ENCODE data around the gene CUL5.
"Not testable (repeated sequence)": the region's sequence is repeated elsewhere in the genome, so short reads cannot be mapped to it uniquely, and the experiment has no call there.

The CUL5 gene

DNA sequence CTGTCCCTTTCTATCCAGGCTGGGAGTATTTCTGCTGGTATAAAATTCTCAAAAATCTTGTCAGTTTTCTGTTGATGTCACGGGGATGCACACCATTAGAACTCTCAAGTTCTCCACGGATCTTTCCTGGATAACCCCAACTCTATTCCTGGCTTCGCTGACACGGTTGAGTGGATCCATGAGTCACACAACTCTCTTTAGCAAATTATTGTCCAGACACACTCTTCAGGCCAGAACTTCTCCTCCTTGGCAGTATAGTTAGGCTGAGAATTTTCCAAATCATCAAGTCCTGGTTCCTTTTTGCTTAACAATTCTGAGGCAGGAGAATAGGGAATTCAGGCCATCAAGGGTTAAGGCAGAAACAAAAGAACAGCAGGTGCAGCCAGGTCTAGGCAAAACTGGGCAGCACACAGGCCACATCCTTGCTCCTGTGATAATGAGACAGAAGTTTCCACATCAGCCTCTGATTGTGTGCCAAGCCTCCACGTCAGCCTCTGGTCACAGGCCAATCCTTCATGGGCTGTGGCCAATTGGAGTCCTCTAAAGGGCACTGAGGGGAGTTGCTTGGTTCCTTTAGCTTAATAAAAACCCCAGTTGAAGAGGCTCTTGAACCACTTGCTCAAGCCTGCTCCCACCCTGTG lies 106.9 kb downstream of the CUL5 start:
- peak; percentile 55 to 57 for DNase-seq (ENCODE audit: low read depth in 2 of 2)

DNA sequence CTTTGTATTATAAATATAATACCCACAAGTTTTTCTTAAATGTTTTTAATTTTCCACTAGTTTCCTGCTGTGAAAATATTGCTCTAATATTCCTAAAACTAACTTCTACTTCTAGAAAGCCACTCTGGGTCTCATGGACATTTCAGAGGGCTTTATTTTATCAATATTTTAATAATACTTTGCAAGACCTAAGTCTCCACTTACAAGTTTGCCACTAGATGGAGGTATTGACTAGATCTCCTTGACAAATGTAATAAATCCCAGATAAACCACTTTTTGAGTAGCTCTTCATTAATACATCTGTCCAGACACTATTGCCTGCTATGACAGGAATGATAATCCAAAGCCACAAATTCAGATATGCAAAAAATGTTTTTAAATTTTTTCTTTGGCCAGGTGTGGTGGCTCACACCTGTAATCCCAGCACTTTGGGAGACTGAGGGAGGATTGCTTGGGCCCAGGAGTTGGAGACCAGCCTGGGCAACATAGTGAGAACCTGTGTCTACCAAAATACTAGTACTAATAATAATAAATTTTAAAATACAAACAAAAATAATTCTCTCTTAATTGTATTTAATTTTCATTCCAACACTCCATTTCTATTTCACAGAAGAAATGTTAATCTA lies 109.2 kb downstream of the CUL5 start:
- peak; percentile 46 to 48 for DNase-seq (ENCODE audit: low read depth in 2 of 2)

DNA sequence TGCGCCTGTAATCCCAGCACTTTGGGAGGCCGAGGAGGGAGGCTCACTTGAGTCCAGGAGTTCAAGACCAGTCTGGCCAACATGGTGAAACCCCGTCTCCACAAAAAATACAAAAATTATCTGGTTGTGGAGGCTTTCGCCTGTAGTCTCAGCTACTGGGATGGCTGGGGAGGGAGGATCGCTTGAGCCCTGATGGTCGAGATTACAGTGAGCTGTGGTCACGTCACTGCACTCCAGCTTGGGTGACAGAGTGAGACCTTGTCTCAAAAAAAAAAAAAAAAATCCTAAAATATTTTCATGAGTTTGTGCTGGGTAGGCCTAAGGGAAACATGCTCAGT lies 112.2 kb downstream of the CUL5 start:
- DNase-seq (ENCODE audit: low read depth in 2 of 2) = not testable (repeated sequence)

DNA sequence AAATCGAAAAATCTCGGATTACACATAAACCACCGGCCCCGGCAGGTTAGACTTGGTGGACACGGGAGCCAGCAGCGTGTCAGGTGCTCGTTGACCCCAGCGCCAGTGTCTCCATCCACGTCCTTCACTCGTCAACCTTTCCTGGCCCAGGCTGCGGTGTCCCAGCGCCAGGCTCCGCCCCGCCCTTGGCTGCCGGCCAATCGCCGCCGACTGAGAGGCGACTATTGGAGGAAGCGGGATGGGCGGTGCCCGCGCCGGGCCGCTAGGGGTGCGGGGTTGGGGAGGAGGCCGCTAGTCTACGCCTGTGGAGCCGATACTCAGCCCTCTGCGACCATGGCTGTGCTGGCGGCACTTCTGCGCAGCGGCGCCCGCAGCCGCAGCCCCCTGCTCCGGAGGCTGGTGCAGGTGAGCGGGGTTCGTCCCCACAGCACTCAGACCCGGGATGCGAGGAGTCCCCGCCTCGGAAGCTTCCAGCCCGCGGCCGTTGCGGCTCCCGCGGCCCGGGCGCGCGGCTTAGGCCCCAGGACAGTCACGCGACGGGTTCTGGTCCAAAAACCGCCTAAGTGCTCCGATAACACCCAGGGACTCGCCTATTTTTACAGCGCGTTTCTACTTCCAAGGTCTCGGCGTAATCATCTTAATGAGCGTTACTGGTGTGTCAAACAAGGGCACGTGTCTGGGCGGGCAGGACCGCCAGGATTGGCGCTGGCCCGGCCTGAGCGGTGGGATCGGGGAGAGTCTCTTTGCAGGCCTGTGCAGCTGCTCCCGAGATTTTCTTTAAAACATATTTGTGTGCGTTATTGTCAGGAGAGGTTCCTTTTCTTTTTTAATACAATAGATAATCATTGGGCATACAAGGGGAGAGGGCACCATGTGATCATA lies 112.8 kb downstream of the CUL5 start, which contains the start of gene ACAT1:
TSS of gene ACAT1 (plus strand) at position 294 of the 882 bp plus-strand sequence. CDS start at position 334, 40 bp downstream.
- peak; percentile 76 to 78 for DNase-seq (ENCODE audit: low read depth in 2 of 2)

DNA sequence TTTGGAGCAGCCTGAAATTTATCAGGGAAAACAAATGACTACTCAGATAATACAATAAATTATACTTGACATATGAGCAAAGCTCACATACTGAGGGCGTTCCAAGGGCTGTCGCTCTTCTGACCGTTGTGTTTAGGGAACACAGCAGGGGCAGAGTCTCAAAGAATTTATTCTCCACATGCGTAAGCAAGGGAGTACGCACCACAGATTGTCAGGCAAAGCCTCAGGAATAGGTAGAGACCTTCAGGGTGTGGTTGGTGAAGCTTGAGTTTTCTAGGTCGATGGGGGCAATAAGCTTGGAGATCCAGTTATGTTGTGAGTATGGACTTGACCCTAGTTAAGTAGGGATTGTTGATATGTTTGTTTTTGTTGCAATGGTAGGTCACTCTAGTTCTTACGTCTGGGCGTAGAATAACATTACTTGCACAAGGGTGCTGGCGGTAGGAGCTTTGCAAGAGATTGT lies 113.5 kb downstream of the CUL5 start:
- no peak for DNase-seq (ENCODE audit: low read depth in 2 of 2)

DNA sequence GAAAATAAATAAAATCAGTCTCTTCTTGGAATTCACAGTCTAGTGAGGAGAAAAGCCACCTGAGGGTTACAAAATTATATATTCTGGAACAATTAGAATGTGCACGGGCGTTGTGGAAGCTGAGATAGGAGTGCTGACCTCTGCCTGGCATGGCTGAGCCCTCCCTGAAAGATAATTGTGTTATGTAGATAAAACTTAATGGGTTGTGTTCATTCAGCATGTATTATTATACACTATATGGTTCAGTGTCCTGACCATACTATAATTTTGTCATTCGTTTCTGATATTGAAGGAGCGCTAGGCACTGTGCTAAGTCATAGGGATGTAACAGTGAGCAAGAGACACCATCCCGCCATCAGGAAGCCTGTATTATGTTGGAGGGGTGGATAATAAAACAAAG lies 116.4 kb downstream of the CUL5 start:
- DNase-seq (ENCODE audit: low read depth in 2 of 2) = no peak

DNA sequence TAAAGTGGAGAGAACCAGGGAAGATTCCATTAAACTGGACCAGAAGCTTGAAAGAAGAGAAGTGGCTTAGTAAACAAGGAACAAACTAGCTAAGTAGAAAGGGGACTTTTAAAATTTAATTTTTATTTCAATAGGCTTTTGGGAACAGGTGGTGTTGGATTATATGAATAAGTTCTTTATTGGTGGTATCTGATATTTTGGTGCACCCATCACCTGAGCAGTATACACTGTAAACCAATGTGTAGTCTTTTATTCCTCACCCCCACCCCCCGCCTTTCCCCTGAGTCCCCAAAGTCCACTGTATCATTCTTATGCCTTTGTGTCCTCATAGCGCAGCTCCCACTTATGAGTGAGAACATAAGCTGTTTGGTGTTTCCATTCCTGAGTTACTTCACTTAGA lies 120.1 kb downstream of the CUL5 start:
- no peak for DNase-seq (ENCODE audit: low read depth in 2 of 2)

DNA sequence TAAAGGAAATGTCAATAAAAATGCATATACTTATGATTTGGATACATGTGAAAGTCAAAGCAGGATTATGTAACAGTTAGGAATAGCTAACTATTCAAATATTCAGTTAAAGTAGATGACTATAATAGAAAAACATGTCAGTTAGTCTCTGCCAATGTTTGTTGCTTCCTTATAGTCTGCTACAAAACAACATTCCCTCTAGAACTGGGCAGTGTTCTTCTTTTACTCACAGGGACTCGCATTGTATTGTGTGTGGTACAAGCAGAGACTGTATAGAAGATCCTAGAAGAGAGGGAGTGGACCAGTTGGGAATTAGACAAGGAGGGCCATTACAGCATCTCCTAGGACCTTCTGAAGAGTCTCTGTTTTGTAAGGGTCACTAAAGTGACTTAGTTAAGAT lies 123.3 kb downstream of the CUL5 start:
- DNase-seq (ENCODE audit: low read depth in 2 of 2) = no peak

DNA sequence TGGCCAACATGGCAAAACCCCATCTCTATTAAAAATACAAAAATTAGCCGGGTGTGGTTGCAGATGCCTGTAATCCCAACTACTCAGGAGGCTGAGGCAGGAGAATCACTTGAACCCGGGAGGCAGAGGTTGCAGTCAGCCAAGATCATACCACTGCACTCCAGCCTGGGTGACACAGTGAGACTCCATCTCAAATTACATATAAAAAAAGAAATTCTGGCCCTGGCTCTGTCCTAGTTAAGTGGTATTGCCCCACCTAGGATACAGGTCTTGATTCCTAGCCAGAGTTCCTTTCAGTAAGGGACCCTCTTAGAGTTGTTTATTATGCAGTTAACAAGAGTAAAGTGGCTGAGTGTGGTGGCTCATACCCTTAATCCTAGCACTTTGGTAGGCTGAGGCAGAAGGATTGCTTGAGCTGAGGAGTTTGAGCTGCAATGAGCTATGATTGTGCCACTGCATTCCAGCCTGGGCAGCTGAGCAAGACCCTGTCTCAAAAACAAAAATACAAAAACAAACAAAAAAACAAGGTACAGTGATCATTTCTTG lies 124.4 kb downstream of the CUL5 start:
- DNase-seq (ENCODE audit: low read depth in 2 of 2) = not testable (repeated sequence)

DNA sequence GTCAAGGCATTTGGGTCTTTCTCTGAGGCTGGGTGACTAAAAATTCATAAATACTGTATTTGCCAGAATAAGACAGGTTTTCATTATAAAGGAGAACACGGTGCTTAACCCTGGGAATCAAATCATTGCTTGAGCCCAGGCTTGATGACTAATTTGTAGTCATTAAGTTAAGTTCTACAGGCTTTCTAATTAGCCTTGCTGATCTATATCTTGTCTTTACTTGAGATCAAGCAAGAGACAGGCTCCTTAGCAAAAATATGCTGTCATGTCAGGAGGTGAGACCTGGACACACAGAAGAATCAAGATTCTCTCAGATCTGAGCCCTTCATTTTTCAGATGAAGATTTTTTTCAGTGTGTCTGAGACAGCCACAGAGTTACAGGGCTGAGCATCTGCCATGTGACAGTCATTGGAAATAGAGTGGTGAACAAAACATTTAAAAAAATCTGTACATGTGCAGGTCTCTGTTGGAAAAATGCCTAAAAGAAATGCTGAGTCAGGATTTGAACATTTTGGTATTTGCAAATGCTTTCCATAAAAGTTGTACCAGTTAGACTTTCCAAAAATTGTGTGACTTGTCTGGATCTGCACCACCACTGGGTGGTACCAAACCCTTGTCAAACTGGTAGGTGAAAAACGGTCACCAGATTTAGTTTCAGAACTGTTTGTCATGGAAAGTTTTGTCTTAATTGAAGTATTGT lies 127.3 kb downstream of the CUL5 start:
- DNase-seq (ENCODE audit: low read depth in 2 of 2) = peak in 1 of 2 experiments; percentile 9

DNA sequence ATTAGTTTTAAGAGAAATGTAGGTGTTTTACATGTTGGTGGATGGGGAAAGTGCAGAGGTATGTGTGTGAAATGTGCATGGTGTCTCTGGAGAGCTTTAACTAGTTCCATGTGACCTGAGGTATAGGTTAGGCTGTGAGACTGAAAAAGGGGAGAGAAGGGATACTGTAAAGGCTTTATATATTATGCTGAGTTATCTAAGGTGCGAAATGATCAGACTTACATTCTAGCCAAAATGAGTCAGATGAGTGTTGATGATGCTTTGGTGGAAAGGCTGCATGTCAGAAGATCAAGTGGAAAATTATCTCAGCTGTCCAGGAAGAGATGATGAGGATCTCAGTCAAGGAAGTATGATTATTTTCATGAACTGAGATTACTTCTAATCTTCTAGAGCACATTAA lies 128.5 kb downstream of the CUL5 start:
- DNase-seq (ENCODE audit: low read depth in 2 of 2) = no peak

DNA sequence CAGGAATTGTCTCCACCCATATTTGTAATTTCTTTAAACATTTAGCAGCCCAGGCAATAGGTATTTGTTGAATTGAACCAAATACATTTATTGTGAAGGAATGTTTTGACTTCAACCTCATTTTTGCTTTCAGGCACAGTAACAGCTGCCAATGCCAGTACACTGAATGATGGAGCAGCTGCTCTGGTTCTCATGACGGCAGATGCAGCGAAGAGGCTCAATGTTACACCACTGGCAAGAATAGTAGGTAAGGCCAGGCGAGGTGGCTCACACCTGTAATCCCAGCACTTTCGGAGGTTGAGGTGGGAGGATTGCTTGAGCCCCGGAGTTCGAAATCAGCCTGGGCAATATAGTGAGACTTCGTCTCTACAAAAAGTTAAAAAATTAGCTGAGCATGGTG lies 133.6 kb downstream of the CUL5 start:
- DNase-seq (ENCODE audit: low read depth in 2 of 2) = no peak

DNA sequence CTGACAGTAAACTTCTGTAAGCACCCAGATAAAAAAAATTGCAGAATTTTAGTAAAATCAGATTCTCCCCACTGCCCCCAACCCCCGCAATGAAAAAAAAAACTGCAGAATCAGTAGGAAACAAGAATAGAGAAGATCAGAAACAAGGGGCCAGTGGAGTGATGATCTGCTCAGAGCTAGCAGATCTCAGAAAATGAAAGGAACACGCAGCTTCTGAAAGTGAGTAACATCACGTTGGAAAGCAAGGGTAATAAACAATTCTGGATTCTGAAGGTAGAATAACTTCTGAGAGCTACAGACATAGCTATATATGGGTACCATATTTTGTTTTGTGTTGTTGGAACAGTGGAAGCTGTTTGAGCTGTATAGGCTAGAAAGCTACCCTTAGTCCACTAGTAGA lies 135.9 kb downstream of the CUL5 start:
- no peak for DNase-seq (ENCODE audit: low read depth in 2 of 2)

DNA sequence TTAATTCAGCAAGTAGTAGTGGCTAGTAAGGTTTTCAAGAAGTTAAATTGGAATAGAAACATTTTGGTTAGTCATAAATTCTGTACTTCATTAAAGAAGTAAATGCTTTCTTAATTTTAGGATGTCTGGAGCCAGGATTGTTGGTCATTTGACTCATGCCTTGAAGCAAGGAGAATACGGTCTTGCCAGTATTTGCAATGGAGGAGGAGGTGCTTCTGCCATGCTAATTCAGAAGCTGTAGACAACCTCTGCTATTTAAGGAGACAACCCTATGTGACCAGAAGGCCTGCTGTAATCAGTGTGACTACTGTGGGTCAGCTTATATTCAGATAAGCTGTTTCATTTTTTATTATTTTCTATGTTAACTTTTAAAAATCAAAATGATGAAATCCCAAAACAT lies 138.5 kb downstream of the CUL5 start:
- no peak for DNase-seq (ENCODE audit: low read depth in 2 of 2)

DNA sequence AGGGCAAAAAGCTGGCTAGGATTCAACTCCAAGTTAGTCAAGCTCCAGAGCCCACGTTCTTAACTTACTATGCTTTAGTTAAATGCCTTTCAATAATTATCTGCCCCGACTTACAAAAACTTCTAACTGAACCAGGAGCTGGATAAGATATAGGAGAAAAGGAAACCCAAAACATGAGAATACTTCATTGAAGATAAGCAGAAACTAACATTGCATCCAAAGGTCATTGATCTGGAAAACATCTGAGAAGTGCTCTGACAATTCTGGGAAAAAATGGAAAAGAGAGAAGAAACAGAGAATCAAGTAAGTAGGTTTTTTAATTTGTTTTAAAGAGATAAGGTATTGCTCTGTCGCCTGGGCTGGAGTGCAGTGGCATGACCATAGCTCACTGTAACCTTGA lies 139.9 kb downstream of the CUL5 start:
- no peak for DNase-seq (ENCODE audit: low read depth in 2 of 2)

DNA sequence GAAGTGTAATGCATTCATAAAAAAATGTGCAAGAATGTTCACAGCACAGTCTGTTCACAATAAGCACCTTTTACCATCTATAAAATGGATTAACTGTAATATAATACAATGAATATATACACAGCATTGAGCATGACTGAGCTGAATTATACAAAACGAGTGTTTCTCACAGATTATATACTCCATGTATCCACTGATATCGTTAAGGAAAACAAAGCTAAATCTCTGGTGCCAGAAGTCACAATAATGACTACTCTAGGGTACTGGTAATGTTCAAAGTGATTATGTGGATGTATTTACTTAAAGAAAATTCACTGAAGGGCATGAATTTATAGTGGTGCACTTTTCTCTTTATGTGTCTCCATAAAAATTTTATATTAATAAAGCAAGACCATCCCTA lies 145.9 kb downstream of the CUL5 start:
- no peak for DNase-seq (ENCODE audit: low read depth in 2 of 2)
